Muscle layer of duodenum (tissue), 2 donors: ENCODE results near the gene EDARADD.
"Not testable (repeated sequence)": the region's sequence is repeated elsewhere in the genome, so short reads cannot be mapped to it uniquely, and the experiment has no call there.

ENCODE experiments used
- H3K27ac ChIP-seq: one replicate; pipeline ENCODE4 v1.7.0; 2013; ENCODE audit warnings: mild to moderate bottlenecking, low read length
- H3K27me3 ChIP-seq: one replicate; pipeline ENCODE4 v1.7.0; 2013; ENCODE audit warnings: low read depth, mild to moderate bottlenecking, control low read depth, low read length
- H3K36me3 ChIP-seq, 2 donors: one replicate each; pipeline ENCODE4 v1.7.0; 2013; ENCODE audit warnings: low read length in 2 of 2, control low read depth in 1 of 2, mild to moderate bottlenecking in 1 of 2; ENCODE audit not compliant: insufficient read depth in 2 of 2, control insufficient read depth in 1 of 2
- H3K4me1 ChIP-seq, 2 donors: one replicate each; pipeline ENCODE4 v1.7.0; 2013; ENCODE audit warnings: low read length in 2 of 2, mild to moderate bottlenecking in 2 of 2, control low read depth in 1 of 2, moderate library complexity in 1 of 2; ENCODE audit not compliant: insufficient read depth in 2 of 2, control insufficient read depth in 1 of 2
- H3K4me3 ChIP-seq, 2 donors: one replicate each; pipeline ENCODE4 v1.7.0; 2013; ENCODE audit warnings: low read length in 2 of 2, low read depth in 1 of 2, mild to moderate bottlenecking in 1 of 2
- H3K9me3 ChIP-seq, 2 donors: one replicate each; pipeline ENCODE4 v1.7.0; 2013; ENCODE audit warnings: low read length in 2 of 2, control low read depth in 1 of 2, mild to moderate bottlenecking in 1 of 2; ENCODE audit not compliant: control insufficient read depth in 1 of 2
- donor health status: healthy.

Gene EDARADD

DNA sequence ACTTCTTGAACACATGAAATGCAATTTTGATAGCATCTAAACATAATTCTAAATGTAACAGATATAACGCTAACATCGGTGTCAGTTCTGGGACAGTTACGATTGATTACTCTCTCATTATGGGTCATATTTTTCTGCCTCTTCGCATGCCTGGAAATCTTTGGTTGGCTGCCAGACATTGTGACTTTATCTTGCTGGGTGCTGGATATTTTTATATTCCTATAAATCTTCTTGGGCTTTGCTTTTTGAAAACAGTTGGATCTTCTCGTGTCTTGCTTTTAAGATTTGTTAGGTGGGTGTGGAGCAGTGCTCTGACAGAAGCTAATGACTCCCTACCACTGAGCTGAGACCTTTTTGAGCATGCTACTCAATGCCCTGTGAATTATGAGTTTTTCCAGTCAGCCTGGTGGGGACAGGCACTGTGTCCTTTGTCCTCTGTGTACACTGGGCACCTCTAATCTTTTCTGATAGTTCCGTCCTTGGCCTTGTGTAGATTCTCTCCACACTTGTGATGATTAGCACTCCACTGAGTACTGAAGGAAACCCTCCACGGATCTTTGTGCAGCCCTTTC is 28.0 kb upstream of the EDARADD start:
- no peaks in the 10 kb centered on the region for H3K4me1 ChIP-seq
- no peak overlapping the region for H3K4me3 ChIP-seq
- no peak overlapping the region for H3K27ac ChIP-seq
- no peaks in the 10 kb centered on the region for H3K36me3 ChIP-seq
- no peaks in the 10 kb centered on the region for H3K27me3 ChIP-seq
- H3K9me3 ChIP-seq: peaks cover 0 to 3% of the 10 kb centered on the region in 2 donors

DNA sequence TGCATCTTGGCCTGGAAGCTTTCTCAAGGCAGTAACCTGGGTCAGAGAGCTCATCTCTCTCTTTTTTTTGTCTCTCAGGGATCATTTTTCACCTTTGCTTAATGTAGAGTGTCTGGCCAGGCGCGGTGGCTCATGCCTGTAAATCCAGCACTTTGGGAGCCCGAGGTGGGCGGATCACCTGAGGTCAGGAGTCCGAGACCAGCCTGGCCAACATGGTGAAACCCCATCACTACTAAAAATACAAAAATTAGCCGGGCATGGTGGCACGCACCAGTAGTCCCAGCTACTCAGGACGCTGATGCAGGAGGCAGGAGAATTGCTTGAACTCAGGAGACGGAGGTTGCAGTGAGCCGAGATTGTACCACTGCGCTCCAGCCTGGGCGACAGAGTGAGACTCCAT is 27.4 kb upstream of the EDARADD start:
- not testable (repeated sequence) for H3K27me3 ChIP-seq, H3K9me3 ChIP-seq, H3K27ac ChIP-seq, H3K4me1 ChIP-seq, H3K4me3 ChIP-seq, H3K36me3 ChIP-seq

DNA sequence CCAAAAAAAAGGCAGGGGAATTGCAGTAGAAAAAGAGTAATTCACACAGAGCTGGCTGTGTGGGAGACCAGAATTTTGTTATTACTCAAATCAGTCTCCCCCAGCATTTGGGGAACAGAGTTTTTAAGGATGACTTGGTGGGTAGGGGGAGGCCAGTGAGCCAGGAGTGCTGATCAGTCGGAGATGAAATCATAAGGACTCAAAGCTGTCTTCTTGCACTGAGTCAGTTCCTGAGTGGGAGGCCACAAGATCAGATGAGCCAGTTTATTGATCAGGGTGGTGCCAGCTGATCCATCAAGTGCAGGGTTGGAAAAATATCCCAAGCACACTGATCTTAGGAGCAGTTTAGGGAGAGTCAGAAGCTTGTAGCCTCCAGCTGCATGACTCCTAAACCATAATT is 23.7 kb upstream of the EDARADD start:
- Histone ChIP-seq H3K4me3 (no peak overlapping the region), H3K9me3 (peaks cover 0 to 5% of the 10 kb centered on the region in 2 donors), H3K4me1 (no peaks in the 10 kb centered on the region), H3K27ac (no peak overlapping the region), H3K27me3 (no peaks in the 10 kb centered on the region), H3K36me3 (no peaks in the 10 kb centered on the region)

DNA sequence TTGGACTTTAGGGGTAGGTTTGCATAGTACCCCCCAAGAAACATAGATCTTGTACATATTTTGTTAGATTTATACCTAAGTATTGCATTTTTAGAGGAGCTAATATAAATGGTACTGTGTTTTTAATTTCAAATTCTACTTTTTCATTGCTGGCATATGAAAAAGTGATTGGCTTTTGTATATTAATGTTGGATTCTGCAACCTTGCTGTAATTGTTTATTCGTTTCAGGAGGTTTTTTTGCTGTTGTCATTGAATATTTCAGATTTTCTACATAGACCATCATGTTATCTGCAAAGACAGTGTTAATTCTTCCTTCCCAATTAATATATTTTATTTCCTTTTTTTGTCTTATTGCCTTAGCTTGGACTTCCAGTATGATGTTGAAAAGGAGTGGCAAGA is 23.0 kb upstream of the EDARADD start:
- H3K36me3 ChIP-seq: no peaks in the 10 kb centered on the region
- no peaks in the 10 kb centered on the region for H3K27me3 ChIP-seq
- no peaks in the 10 kb centered on the region for H3K4me1 ChIP-seq
- peaks cover 0 to 5% of the 10 kb centered on the region in 2 donors for H3K9me3 ChIP-seq
- H3K27ac ChIP-seq: no peak overlapping the region
- H3K4me3 ChIP-seq: no peak overlapping the region

DNA sequence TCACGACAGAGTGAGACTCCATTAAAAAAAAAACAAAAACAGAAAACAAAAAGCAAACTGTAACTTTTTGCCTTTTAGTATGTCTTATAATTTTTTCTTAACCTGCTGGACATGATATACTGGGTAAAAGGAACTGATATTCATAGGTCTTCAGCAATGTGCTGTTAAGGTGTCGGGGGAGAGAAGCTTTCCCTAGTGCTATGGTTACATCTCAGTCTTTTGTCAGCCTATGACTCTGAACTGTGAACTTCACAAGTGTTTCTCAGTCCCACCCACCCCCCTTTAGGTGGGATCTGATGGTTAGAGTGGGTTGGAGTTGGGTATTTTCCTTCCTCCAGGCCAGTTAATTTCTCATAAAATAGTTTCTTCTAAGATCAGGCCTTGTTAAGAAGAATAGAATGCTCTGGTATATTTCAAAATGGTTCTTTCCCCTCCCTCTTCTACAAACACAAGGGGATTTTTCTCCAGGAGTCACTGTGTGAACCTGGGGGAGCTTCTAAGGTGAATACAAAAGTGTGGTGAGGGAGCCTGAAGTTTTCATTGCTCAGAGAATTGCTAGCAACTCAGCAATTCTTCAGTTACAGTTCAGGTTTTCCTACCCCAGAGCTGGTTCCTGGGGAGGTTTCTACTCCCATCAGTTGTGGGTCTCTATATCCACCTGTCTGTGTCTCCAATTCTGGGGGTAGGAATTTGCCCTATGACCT is 16.1 kb upstream of the EDARADD start:
- Histone ChIP-seq H3K4me1 (no peaks in the 10 kb centered on the region), H3K36me3 (no peaks in the 10 kb centered on the region), H3K4me3 (no peak overlapping the region), H3K27ac (no peak overlapping the region), H3K9me3 (no peaks in the 10 kb centered on the region), H3K27me3 (no peaks in the 10 kb centered on the region)

DNA sequence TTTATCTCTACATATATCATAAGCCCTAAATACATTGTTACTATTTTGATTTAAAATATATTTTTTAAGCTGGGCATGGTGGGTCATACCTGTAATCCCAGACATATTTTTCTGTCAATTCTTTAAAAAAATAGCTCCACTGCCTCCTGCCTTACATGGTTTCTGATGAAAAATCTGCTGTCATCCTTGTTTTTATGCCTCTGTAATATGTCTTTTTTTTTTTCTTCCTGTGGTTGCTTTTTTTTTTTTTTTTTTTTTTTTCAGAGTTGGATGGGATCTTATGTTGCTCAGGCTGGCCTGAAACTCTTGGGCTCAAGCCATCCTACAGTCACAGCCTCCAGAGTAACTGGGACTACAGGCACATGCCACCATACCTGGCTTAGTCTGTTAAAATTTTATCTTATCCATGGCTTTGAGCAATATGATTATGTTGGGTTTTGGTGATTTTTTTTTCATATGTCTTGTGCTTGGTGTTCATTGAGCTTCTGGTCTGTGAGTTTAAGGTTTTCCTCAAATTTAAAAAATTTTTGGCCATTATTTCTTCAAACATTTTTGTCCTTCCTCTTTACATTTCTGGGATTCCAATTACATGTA is 12.4 kb upstream of the EDARADD start:
- Histone ChIP-seq H3K4me3 (no peak overlapping the region), H3K27ac (no peak overlapping the region), H3K9me3 (no peaks in the 10 kb centered on the region), H3K36me3 (no peaks in the 10 kb centered on the region), H3K27me3 (no peaks in the 10 kb centered on the region), H3K4me1 (no peaks in the 10 kb centered on the region)

DNA sequence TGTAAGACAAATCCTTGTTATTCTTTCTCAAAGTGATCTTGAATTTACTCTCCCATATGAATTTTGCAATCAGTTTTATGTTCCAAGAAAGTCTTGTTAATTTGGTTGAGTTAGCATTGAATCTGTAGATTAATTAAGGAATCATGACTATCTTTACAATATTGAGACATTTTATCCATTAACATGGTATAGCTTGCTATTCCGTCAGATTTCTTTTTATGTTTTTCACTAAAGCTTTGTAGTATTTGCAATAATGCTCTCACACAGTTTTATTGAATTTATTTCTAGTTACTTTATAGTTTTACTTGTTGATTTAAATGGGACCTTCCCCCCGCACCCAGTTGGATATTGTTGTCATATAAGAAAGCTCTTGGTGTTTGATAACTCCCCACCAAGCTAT is 5.8 kb upstream of the EDARADD start:
- no peak overlapping the region for H3K4me3 ChIP-seq
- no peaks in the 10 kb centered on the region for H3K36me3 ChIP-seq
- H3K4me1 ChIP-seq: no peaks in the 10 kb centered on the region
- H3K27ac ChIP-seq: no peak overlapping the region
- H3K9me3 ChIP-seq: no peaks in the 10 kb centered on the region
- no peaks in the 10 kb centered on the region for H3K27me3 ChIP-seq

DNA sequence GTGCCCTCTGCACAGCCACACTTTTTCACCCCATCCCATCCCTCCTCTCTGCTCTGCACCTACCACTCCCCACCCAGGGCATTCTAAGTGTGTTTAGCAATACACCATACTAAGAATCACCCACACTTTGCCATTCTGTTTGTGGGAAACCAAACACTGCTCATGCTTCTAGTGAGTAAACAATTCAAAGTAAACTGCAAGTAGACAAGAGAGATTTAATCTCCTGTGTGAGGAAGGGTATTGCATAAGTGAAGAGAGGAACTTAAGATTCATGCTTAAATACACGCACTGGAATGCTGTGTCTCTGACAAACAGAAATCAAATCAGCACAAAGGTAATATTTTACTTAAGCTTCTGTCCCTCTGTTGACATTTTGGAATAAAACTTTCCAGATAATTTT is 4.8 kb upstream of the EDARADD start:
- no peaks in the 10 kb centered on the region for H3K36me3 ChIP-seq
- no peak overlapping the region for H3K4me3 ChIP-seq
- H3K27me3 ChIP-seq: no peaks in the 10 kb centered on the region
- no peak overlapping the region for H3K27ac ChIP-seq
- no peaks in the 10 kb centered on the region for H3K9me3 ChIP-seq
- no peaks in the 10 kb centered on the region for H3K4me1 ChIP-seq

DNA sequence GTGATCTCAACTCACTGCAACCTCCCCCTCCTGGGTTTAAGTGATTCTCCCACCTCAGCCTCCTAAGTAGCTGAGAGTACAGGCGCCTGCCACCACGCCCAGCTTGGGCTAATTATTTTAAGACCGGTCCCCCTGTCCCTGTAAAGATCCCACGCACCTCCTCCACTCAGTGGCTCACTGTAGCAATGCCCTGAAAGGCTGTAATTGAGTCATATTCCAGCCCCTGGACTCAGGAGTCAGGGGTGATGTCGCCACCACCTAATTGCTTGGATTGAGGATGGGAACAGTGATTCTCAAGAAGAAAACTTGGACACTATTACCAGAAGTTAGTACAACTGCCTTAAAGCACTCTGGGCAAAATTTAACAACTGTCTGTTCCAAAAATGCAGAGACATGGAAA is 3.1 kb upstream of the EDARADD start:
- H3K4me3 ChIP-seq: no peak overlapping the region
- H3K4me1 ChIP-seq: peaks cover 0 to 15% of the 10 kb centered on the region in 2 donors
- no peak overlapping the region for H3K27ac ChIP-seq
- no peaks in the 10 kb centered on the region for H3K9me3 ChIP-seq
- H3K27me3 ChIP-seq: no peaks in the 10 kb centered on the region
- H3K36me3 ChIP-seq: no peaks in the 10 kb centered on the region

DNA sequence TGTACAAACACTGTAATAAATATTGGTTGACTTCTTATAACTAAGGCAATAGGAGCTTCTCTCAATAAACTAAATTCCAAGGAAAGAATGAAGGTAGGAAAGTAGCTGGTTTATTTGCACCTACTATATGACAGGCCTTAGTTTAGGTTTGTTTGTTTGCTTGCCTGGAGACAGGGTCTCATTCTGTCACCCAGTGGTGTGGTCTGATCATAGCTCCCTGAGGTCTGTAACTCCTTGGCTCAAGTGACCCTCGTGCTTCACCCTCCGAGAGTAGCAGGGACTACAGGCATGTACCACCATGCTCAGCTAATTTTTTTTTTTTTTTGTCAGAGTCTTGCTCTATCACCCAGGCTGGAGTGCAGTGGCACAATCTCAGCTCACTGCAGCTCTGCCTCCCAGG is 1.9 kb upstream of the EDARADD start:
- Histone ChIP-seq H3K27ac (no peak overlapping the region), H3K9me3 (no peaks in the 10 kb centered on the region), H3K4me3 (no peak overlapping the region), H3K27me3 (no peaks in the 10 kb centered on the region), H3K36me3 (no peaks in the 10 kb centered on the region), H3K4me1 (peaks cover 0 to 16% of the 10 kb centered on the region in 2 donors)

DNA sequence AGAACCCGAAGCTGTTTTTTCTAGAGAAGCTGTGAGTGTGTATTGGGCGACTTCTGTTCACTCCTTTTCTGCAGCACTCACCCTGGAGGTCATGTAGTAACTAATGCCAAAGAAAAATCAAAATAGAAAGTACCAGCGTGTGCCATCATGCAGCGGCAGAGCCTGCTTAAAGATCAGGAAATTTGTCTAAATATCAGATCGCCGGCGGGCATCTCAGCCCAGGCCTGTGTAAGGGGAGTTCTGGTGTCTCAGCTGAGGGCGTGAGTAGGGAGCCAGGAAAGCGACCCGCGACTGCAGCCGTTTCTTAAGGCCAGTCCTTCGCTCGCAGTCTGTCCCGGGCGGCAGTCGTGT is 768 bp downstream of the EDARADD start:
- Histone ChIP-seq H3K36me3 (no peaks in the 10 kb centered on the region), H3K27me3 (no peaks in the 10 kb centered on the region), H3K27ac (no peak overlapping the region), H3K9me3 (no peaks in the 10 kb centered on the region), H3K4me3 (peak overlapping the region; percentile 57 to 87), H3K4me1 (peaks cover 0 to 16% of the 10 kb centered on the region in 2 donors)
